PC-9 (cell line): ENCODE results near the gene JPH2. TPM values are rescaled to one million over a fixed set of nuclear protein-coding genes. Genes with fewer than 3 reads are reported as not detected.

Experiments
- BruUV-seq: library from RNA; stranded (reverse); fragments of 400-500 nt; replicated peaks from 2 replicates; lab custom pipeline; 2021; lab: Mats Ljungman, UMichigan
- CTCF ChIA-PET: fragments of 300-600 bp; sonication (Branson Sonifier 250); formaldehyde crosslinking; loops from one replicate; lab custom pipeline; 2022; ENCODE audit warnings: antibody characterized with exemption; lab: Charles Lee
- POLR2A ChIA-PET: fragments of 300-600 bp; sonication (Branson Sonifier 250); formaldehyde crosslinking; loops from one replicate; lab custom pipeline; 2022; ENCODE audit warnings: antibody characterized with exemption; ENCODE audit not compliant: unreplicated experiment; lab: Charles Lee
- DNase-seq, 2 experiments: peaks; one replicate each; pipeline versions ENCODE4 v3.0.0 to v3.0.0-alpha.2; 2015 to 2022; ENCODE audit warnings: mixed read lengths in 1 of 2
- H2AFZ ChIP-seq: fragments of 200-600 bp; sonication (generic); 2 replicates; pipeline ENCODE4 v1.8.1; 2017; ENCODE audit warnings: antibody characterized with exemption
- H3F3A ChIP-seq: fragments of 200-600 bp; sonication (generic); 2 replicates; pipeline ENCODE4 v1.8.1; 2017; ENCODE audit warnings: antibody characterized with exemption, mild to moderate bottlenecking, low read depth; ENCODE audit not compliant: insufficient read depth
- H3K27ac ChIP-seq: fragments of 200-600 bp; sonication (generic); 2 replicates; pipeline ENCODE4 v1.6.1; 2016; ENCODE audit warnings: mixed run types
- H3K27me3 ChIP-seq: fragments of 200-600 bp; sonication (generic); 2 replicates; pipeline ENCODE4 v1.6.1; 2016; ENCODE audit warnings: low read depth, mixed run types; ENCODE audit not compliant: insufficient read depth
- H3K36me3 ChIP-seq: fragments of 200-600 bp; sonication (generic); 2 replicates; pipeline ENCODE4 v1.6.1; 2016; ENCODE audit warnings: low read depth, mixed run types
- H3K4me1 ChIP-seq: fragments of 200-600 bp; sonication (generic); replicated peaks from 2 replicates; pipeline ENCODE4 v1.6.1; 2016; ENCODE audit warnings: mixed run types; ENCODE audit not compliant: insufficient read depth
- H3K4me2 ChIP-seq: fragments of 200-600 bp; sonication (generic); 2 replicates; pipeline ENCODE4 v1.6.1; 2017; ENCODE audit warnings: mixed run types
- H3K4me3 ChIP-seq: fragments of 200-600 bp; sonication (generic); 2 replicates; pipeline ENCODE4 v1.6.1; 2016; ENCODE audit warnings: mixed run types
- H3K79me2 ChIP-seq: fragments of 200-600 bp; sonication (generic); 2 replicates; pipeline ENCODE4 v1.6.1; 2017; ENCODE audit warnings: low read depth, mixed run types
- H3K9me2 ChIP-seq: fragments of 200-600 bp; sonication (generic); 2 replicates; pipeline ENCODE4 v1.8.1; 2017; ENCODE audit warnings: mild to moderate bottlenecking; ENCODE audit not compliant: insufficient read depth
- H3K9me3 ChIP-seq: fragments of 200-600 bp; sonication (generic); 2 replicates; pipeline ENCODE4 v1.8.1; 2016; ENCODE audit warnings: low read depth; ENCODE audit not compliant: insufficient read depth
- H4K20me1 ChIP-seq: fragments of 200-600 bp; sonication (generic); 2 replicates; pipeline ENCODE4 v1.8.1; 2017; ENCODE audit not compliant: insufficient read depth
- EZH2 ChIP-seq: fragments of 200-600 bp; sonication (generic); IDR thresholded peaks from 2 replicates; pipeline ENCODE4 v1.8.0; 2017; ENCODE audit warnings: antibody characterized with exemption, low read depth
- intact Hi-C: fragments of 100-400 bp; cut with micrococcal nuclease; formaldehyde crosslinking; loops from one replicate; pipeline ENCODE4 v1.10.0; 2022; ENCODE audit not compliant: unreplicated experiment
- total RNA-seq: library from RNA; stranded (reverse); gene quantifications from 2 replicates; pipeline ENCODE4 v1.2.3, GENCODE V29; 2021
- TF ChIP-seq, protein P1 (sequence below): fragments of 200-600 bp; sonication (generic); conservative IDR thresholded peaks from 2 replicates; pipeline ENCODE4 v1.6.1; 2017; ENCODE audit warnings: mixed run types, antibody characterized with exemption, mild to moderate bottlenecking, moderate library complexity

The JPH2 gene
- total RNA-seq, 1 experiment from 2014 or later = 41.1 TPM

DNA sequence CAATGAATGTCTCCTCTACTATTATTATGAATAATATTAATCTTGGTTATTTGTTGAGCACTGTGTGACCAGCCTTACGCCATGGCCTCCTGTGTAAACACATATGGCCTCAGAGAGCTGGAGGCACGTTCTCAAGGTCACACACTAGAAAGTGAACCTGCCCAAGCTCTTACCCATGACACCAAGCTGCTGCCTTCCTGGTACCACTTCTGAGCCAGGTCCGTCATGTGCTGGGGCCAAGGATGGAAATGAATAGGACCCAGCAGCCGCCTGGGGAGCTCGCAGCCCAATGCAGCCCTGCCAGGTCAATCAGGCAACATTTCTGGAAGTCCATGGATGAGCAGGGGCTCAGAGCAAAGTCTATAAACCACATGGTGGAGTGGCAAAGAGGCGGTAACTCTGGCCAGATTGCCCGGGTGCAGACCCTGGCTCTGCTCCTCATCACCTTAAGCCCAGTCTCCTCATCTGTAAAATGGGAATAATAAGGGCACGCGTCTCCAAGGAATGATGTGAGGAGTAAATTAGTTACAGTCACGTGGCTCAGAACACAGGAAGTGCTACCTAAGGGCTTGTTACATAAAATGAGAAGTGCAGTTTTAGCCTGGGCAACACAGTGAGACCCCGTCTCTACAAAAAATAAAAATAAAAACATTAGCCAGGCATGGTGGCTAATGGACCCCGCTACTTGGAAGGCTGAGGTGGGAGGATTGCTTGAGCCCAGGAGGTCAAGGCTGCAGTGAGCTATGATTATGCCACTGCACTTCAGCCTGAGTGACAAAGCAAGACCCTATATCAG, 61.5 kb downstream of the JPH2 start:
- Histone ChIP-seq H4K20me1 (no peaks in the 10 kb centered on the region), H2AFZ (no peak overlapping the region), H3K4me1 (no peaks in the 10 kb centered on the region), H3K36me3 (no peaks in the 10 kb centered on the region), H3K9me2 (no peaks in the 10 kb centered on the region), H3K9me3 (no peaks in the 10 kb centered on the region), H3K27me3 (no peaks in the 10 kb centered on the region), H3K27ac (no peak overlapping the region), H3F3A (no peaks in the 10 kb centered on the region), H3K4me3 (no peak overlapping the region), H3K4me2 (no peak overlapping the region), H3K79me2 (no peaks in the 10 kb centered on the region)
- no peak for DNase-seq
- CTCF ChIA-PET = interaction anchor here (0.6 kb wide), 1 partner anchor 39 kb away, joined by 4 read pairs; no protein-coding TSS in a partner anchor
- intact Hi-C loops = no loop called here
- no TSS peak for BruUV-seq
- POLR2A ChIA-PET = interaction anchor here (0.6 kb wide), 1 partner anchor 17 kb away, joined by 3 read pairs; no protein-coding TSS in a partner anchor
- TF ChIP-seq, protein P1, sequence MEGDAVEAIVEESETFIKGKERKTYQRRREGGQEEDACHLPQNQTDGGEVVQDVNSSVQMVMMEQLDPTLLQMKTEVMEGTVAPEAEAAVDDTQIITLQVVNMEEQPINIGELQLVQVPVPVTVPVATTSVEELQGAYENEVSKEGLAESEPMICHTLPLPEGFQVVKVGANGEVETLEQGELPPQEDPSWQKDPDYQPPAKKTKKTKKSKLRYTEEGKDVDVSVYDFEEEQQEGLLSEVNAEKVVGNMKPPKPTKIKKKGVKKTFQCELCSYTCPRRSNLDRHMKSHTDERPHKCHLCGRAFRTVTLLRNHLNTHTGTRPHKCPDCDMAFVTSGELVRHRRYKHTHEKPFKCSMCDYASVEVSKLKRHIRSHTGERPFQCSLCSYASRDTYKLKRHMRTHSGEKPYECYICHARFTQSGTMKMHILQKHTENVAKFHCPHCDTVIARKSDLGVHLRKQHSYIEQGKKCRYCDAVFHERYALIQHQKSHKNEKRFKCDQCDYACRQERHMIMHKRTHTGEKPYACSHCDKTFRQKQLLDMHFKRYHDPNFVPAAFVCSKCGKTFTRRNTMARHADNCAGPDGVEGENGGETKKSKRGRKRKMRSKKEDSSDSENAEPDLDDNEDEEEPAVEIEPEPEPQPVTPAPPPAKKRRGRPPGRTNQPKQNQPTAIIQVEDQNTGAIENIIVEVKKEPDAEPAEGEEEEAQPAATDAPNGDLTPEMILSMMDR = no peak
- TF ChIP-seq EZH2 = no peak

DNA sequence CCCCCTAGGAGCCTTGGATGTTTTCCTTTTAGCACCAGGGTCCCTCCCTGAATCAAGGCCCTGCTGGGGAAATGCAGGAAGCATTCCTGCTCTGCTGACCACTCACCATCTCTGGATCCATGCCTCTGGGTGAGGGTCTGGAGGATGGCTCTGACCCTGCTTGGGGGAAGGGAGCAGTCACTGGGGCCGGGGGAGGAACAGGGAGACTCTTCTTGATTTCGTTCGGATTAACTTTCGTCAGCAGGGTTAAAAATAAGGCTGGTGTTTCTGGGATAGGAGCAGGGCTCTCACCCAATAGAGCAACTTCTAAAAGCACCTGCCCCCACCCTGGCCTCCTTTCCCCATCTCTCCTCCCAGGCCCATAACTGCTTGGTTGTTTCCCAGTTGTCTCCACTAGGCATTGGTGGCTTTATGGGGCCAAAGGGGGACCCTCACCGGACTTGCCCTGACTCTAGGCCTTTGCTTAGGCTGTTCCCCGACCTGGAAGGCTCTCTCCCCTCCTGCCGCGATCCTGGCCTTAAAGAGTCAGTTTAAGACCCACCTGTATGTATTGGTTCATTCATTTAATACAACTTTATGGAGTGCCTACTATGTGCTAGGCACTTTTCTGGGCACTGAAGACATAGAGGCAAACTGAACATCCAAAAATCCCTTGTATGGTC, 63.0 kb downstream of the JPH2 start:
- no peak overlapping the region for H3K27ac ChIP-seq
- BruUV-seq = no TSS peak
- H3K4me1 ChIP-seq = no peaks in the 10 kb centered on the region
- no peaks in the 10 kb centered on the region for H3F3A ChIP-seq
- POLR2A ChIA-PET = no interaction called here
- no peaks in the 10 kb centered on the region for H3K27me3 ChIP-seq
- TF ChIP-seq, protein P1 = no peak
- TF ChIP-seq EZH2 = no peak
- no peak for DNase-seq
- H3K9me2 ChIP-seq = no peaks in the 10 kb centered on the region
- H3K4me3 ChIP-seq = no peak overlapping the region
- H4K20me1 ChIP-seq = no peaks in the 10 kb centered on the region
- no peaks in the 10 kb centered on the region for H3K79me2 ChIP-seq
- intact Hi-C loops = no loop called here
- H3K36me3 ChIP-seq = no peaks in the 10 kb centered on the region
- CTCF ChIA-PET = interaction anchor here (0.6 to 0.7 kb wide), 2 partner anchors 16 to 204 kb away, joined by 4 read pairs; no protein-coding TSS in a partner anchor
- H3K4me2 ChIP-seq = no peak overlapping the region
- no peak overlapping the region for H2AFZ ChIP-seq
- H3K9me3 ChIP-seq = no peaks in the 10 kb centered on the region

DNA sequence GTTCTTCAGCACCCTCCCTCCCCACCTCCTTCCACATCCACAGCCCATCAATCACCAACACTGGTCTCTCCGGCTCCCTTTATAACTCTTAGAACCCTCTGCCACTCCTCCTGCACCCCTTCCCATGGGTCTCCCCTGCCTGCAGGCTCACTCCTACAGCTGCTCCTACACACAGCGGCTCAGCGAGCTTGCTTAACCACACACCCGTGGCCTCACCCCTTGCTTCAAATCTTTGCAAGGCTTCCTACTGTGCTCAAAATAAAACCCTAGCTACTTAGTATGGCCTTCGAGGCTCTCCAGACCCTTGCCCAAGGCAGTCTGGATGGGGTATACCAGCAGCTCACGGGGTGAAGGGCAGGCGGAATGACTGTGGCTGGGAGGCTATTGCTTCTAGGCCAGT, 63.7 kb downstream of the JPH2 start:
- Histone ChIP-seq H4K20me1 (no peaks in the 10 kb centered on the region), H3K9me3 (no peaks in the 10 kb centered on the region), H3K27me3 (no peaks in the 10 kb centered on the region), H3K36me3 (no peaks in the 10 kb centered on the region), H3K4me1 (no peaks in the 10 kb centered on the region), H3K4me2 (no peak overlapping the region), H3K27ac (no peak overlapping the region), H3K9me2 (no peaks in the 10 kb centered on the region), H3F3A (no peaks in the 10 kb centered on the region), H3K4me3 (no peak overlapping the region), H2AFZ (no peak overlapping the region), H3K79me2 (no peaks in the 10 kb centered on the region)
- intact Hi-C loops = no loop called here
- POLR2A ChIA-PET = no interaction called here
- DNase-seq = no peak
- TF ChIP-seq EZH2 = no peak
- TF ChIP-seq, protein P1 = no peak
- CTCF ChIA-PET = interaction anchor here (0.6 to 0.7 kb wide), 2 partner anchors 15 to 205 kb away, joined by 4 read pairs; no protein-coding TSS in a partner anchor
- BruUV-seq = no TSS peak
